NK-92 (cell line): ENCODE data around the gene PCCA.
"Not testable (repeated sequence)": the region's sequence is repeated elsewhere in the genome, so short reads cannot be mapped to it uniquely, and the experiment has no call there.

Source experiments
- DNase-seq: peaks from one replicate; lab custom pipeline; 2025; ENCODE audit not compliant: unreplicated experiment; lab: John Stamatoyannopoulos, UW

Gene PCCA

GRCh38 chr13:100301418-100301817 is 212.5 kb downstream of the PCCA start:
- DNase-seq: no peak

GRCh38 chr13:100302391-100302790 is 213.5 kb downstream of the PCCA start:
- no peak for DNase-seq

- no peak for DNase-seq
Measured at GRCh38 chr13:100304229-100304628, 215.3 kb downstream of the PCCA start.

DNA sequence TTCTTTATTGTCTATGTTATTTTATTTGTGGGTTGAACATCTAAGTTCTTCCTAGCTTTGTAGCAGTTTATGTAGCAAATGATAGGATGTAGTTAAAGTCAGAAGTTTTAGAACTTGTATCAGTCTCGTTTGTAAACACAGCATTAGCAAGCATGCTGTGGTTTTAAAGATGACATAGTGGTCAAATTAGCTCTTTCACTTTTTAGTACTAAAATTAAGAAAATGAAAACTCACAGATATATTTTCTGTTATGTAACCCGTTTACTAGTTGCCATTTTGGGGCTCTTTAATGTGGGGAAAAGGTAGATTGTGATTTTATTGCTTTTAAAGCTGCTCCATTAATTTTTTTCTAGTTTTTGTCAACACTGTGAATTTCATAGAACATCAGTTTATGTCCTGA is 216.5 kb downstream of the PCCA start:
- DNase-seq: no peak

DNA sequence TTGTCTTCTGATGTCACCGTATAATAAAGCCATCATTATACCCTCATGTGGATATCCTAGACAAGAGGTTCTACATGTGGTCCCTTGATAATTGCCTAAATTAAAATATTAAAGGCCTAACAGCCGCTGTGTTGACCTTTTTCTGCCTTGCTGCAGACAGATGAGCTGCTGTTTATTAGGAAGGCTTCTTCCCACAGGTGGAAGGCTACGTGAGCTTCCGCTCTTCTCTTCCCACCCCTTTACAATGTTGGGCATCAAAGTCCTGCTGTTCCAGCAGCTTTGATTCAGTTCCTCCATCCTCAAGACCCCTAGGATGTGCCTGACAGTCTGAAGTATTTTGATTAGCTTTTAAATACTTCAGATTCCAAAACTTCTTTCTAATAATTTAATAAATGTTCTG is 217.1 kb downstream of the PCCA start:
- DNase-seq: no peak

DNA sequence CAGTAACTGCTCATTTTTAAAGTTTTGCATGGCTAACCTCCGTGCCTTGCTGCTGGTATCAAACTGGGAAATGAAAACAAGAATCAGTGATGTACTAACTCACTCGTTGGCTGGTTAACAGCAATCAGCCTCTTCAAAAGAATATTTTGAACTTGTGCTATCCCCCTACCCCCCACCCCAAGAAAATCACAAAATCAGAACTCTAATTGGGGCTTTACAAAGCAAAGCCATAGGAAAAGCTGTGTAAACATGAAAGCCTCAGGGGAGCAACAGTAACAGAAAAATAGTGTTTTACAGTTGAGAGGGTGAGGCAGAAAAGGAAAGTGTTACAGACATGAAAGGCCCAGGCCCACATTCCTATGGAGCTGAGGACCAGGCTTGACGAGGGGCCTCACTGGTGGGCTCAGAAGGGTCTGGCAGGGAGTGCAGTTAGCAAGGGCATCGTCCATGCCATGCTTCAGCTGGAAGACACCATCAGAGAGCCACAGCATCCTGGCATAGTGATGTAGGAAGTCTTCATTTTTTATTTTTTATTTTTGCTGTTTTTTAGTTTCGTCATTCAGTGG is 217.6 kb downstream of the PCCA start:
- DNase-seq: no peak

DNA sequence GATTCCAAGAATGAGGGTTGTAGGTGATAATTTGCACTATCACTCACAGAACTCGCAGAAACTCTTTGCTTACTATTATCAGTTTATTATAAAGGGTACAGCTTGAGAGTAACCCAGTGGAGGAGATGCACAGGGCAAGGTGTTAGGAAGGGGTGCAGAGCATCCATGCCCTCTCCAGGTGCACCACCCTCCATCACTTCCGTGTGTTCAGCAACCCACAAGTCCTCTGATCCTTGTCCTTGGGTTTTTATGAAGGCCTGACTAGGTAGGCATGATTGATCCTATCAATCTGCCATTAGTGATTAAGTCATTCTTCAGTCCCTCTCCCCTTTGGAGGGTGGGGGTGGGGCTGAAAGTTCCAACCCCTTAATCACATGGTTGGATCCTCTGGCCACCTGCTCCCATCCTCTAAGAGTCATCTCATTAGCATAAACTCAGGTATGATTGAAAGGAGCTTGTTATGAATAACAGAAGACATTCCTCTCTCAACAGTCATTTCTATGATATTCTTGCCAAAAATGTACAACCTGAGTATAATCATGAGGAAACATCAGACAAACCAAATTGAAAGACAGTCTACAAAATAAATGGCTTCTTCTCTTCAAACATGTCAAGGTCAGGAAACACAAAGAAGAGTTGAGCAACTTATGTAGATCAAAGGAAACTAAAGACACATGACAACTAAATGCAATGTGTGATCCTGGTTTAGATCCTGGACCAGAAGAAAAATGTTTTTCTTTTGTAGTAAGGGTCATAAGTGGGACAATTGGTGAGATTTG is 225.4 kb downstream of the PCCA start:
- DNase-seq: no peak

DNA sequence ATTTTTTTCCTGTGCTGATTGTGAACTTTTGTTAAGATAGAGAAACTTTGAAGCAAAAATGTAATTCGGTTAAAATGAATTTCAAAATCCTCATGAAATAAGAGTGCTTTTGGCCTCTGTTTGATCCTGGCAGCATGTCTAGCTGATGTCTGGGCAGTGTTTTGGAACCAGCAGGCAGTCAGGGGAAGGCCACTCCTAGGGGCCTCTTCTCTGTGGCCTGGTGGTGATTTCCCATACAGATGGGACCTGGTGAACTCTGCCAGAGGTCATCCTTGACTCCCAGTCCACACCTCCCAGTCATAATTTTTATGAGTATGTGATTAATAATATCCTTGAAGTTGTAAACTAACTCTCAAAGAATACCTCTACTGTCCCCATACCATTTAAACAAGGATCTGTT is 226.6 kb downstream of the PCCA start:
- no peak for DNase-seq

- not testable (repeated sequence) for DNase-seq
Measured at GRCh38 chr13:100318473-100318872, 229.6 kb downstream of the PCCA start.

DNA sequence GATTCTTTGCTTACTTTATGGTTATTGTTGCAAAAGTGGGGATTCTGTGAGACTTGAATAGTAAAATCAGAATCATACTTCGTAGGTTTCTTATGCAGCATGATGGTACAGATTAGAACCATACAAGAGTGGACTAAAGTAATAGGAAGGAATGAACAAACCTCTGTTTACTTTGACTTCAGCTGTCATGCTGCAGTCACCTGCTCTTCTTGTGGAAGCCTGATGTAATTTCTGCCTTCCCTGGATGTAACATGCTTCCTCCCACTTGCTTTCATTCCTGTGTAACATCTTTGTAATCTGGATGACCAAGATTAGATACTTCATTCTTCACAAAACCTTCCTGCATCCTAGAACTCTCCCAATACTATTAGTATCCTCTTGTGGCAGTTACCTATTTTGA is 235.0 kb downstream of the PCCA start:
- DNase-seq: no peak

DNA sequence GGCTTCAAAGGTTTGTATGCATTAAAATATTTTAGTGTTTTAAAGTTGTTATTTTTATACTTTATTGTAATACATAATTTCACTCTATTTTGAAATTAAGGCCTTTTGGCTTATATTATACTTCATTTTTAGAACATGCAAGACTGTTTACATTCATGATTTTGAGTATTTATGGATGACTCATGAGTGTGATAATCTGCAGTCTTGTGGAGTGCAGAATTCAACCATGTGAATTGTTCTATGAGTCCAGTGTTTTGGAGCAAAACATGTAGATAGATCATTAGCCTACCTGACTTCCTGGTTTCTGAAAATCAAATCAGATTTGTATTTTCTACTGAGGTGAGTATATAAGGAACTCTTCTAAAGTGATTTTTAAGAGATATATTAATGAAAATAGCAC is 241.8 kb downstream of the PCCA start:
- DNase-seq: no peak

DNA sequence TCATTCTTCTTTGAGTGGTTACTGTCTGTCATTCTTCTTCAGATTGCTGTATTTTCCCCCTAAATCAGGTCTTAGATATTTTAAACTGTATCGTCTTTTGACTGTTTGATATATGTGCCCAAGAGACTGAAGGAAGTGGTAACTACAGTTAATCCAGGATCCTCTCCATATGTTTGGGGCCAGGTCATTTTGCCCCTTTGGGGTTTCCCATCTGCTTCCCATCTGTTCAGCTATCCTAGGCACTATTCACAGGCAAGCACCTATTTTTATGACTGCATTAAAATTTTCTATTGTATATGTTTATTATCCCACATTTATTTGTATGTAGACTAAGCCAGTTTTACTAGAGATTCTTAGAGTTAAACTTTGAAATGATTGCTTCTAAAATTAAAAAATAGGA is 244.2 kb downstream of the PCCA start:
- DNase-seq: no peak

DNA sequence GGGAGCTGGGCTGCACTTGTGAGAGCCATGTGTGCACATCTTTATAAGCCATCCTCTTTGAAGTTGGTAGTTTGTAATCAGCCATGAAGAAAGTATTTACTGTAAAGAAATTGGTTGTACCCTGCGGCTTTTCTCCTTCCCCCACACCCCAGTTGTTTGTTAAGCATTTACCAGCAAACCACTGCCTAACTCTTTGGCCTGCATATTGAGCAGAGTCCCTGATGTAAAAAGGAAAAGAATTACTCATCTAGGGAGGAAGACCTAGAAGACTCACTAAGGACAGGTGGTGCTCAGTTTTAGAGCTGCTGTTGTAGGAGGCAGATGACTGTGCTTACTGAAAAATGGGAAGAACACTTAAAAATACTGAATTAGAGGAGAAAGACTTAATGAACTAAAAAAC is 245.3 kb downstream of the PCCA start:
- no peak for DNase-seq

DNA sequence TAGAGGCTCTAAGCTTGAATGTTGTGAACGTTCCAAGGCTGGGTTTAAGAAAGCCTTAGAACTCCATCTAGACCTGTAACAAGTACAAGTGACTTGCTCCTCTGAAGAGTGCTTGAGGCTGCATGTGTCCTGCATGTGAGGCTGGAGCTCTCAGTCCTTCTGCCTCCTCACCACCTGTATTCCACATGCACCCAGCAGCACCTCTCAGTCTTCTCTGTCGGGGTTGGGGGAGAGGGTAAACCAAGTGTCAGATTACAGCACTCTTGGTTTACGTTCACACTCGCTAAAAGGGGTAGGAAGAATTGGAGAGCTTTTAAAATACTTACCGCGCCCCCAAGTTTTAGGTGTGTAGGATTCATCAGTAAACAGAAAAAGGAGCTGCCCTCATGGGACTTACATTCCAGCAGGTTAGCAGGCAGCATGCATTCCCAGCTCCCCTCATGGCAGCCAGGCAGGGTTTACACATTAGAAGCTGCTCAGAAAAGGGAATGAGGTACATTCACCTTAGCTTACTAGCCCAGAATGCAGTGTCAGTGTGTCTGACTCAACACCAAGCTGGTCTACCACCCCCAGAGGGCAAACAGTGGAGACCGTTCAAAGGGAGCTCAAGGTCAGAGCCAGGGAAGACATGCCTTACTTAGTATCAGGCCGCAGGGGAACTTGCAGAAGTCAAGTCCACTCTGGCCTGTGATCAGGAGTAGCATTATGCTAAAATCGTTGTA is 248.1 kb downstream of the PCCA start:
- no peak for DNase-seq

DNA sequence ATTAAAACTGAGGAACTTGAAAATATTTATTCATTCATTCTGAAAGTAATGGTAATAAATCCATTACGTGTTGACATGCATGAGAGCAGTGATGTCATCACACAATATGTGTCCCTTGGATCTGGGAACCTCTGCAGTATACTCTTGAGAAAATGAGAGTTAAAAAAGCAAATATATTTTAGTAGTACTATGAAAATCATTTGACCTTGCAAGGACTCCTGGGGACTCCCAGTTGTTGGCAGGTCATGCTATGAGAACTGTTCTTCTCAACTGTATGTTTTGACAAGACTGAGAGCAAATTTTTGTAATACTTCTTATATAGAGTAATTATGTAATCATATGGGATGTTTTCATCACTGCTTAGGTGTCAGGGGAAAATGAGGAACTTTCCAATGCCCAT is 249.4 kb downstream of the PCCA start:
- no peak for DNase-seq

- no peak for DNase-seq
Measured at GRCh38 chr13:100339411-100339940, 250.6 kb downstream of the PCCA start.

GRCh38 chr13:100340865-100341264 is 252.0 kb downstream of the PCCA start:
- DNase-seq: no peak

DNA sequence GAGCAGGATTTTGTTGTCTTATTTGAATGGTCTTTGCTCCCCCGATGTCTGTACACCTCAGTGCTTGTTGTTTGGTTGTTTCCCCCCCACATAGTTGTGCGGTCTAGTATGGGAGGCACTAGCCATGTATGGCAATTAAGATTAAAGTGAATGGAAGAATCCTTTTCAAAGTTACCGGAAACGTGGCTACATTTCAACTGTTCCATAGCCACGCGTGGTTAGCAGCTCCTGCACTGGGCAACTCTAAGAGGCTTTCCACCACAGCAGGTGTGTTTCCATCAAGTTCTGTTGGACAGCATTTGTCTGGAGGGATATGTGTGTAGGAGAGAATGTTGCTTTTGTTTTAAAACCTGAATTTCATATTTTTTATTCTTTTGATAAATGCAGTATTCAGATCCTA is 252.4 kb downstream of the PCCA start:
- DNase-seq: no peak

GRCh38 chr13:100344544-100344943 is 255.7 kb downstream of the PCCA start:
- no peak for DNase-seq

DNA sequence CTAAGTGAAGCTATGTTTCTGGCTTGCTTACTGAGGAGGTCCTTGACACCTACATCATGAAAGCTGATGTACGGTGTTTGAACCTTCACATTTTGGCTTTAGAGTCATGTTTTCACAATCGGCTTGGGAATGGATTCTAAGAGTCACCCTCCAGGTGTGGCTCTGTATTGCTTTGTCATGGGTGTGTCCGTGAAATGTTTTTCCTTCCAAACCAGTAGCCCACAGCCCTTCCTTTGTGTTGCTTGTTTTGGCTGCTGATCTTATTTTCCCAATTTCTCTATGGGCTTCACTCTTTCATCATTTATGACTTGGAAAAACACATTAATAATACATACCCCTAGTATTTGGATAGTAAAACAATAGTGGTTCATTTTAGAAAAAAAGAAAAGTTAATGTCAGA is 259.1 kb downstream of the PCCA start:
- no peak for DNase-seq

GRCh38 chr13:100349594-100349993 is 260.7 kb downstream of the PCCA start:
- no peak for DNase-seq

DNA sequence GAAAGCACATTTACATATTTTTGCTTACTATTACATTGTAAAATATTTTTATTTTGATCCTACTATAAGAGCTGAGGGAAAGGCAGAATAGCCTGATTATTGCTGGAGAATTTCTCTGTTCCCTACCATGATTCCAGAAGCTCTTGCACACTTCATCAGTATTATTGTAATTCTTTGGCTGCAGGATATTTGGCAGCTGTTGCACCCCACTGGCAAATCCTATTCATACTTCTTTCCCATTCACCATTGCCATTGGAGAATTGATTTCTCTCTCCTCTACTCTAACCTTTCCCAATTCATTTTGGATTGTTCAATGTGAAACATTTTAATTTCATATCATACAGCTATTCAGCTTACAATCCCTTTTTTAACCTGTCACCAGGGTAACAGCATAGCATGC is 261.7 kb downstream of the PCCA start:
- no peak for DNase-seq
